C4-2B (cell line): Measurements from ENCODE around the gene CACNB4.

ENCODE experiments used
- CTCF ChIP-seq: fragments of 450-650 bp; conservative IDR thresholded peaks from 2 replicates; pipeline ENCODE4 v1.5.1; 2017; ENCODE audit warnings: mild to moderate bottlenecking
- ZFX ChIP-seq: fragments of 450-650 bp; IDR thresholded peaks from 2 replicates; pipeline ENCODE4 v1.6.1; 2017

- TF ChIP-seq CTCF (no peak), ZFX (no peak)
These were observed 207.2 kb downstream of the CACNB4 start for GRCh38 chr2:151891566-151892194.
